K562 (cell line): ENCODE measurements around the gene ETHE1. TPM values are rescaled to one million over a fixed set of nuclear protein-coding genes. Genes with fewer than 3 reads are reported as not detected.

Source experiments
- CHD1 ChIP-seq: fragments of 200-600 bp; sonication (generic); IDR thresholded peaks from one replicate; pipeline ENCODE4 v1.6.1; 2012; ENCODE audit warnings: mild to moderate bottlenecking, moderate library complexity, low read length, inconsistent platforms
- NR2C1 ChIP-seq, 2 experiments: fragments of 450-650 bp; IDR thresholded peaks; 2 replicates each; pipeline ENCODE4 v1.6.1; 2017; ENCODE audit warnings: mild to moderate bottlenecking in 2 of 2, antibody characterized with exemption in 1 of 2, inconsistent platforms in 1 of 2, missing compliant biosample characterization in 1 of 2, missing genetic modification characterization in 1 of 2
- TAF7 ChIP-seq: fragments of 450-650 bp; IDR thresholded peaks from 2 replicates; pipeline ENCODE4 v1.6.1; 2016; ENCODE audit warnings: missing genetic modification characterization, missing compliant biosample characterization
- ZBTB40 ChIP-seq, 2 experiments: fragments of 450-650 bp in 1 of 2; sonication (generic) in 1 of 2; formaldehyde crosslinking in 1 of 2; IDR thresholded peaks; 2 replicates each; pipeline versions ENCODE4 v1.7.1 to v1.9.0; 2016 to 2022; ENCODE audit warnings: inconsistent platforms in 1 of 2, mild to moderate bottlenecking in 1 of 2, missing genetic modification reagents in 1 of 2
- ZC3H11A ChIP-seq: IDR thresholded peaks from 2 replicates; pipeline ENCODE4 v1.6.1; 2012; ENCODE audit warnings: low read depth, low read length, improper control_type of control experiment
- ZFPM2 ChIP-seq: fragments of 250-450 bp; sonication (Bioruptor Pico); IDR thresholded peaks from 2 replicates; pipeline ENCODE4 v1.5.1; 2022; ENCODE audit warnings: mild to moderate bottlenecking
- ZKSCAN8 ChIP-seq: fragments of 200-800 bp; sonication (Bioruptor generic); IDR thresholded peaks from 2 replicates; pipeline ENCODE4 v1.6.1; 2016; ENCODE audit warnings: missing genetic modification characterization, missing compliant biosample characterization
- ZNF143 ChIP-seq: sonication (generic); formaldehyde crosslinking; IDR thresholded peaks from 2 replicates; pipeline ENCODE4 v1.9.0; 2022; ENCODE audit warnings: mild to moderate bottlenecking, missing genetic modification reagents
- polyA plus RNA-seq, 8 experiments: library from polyadenylated mRNA; depleted of rRNA in 4 of 8; stranded (reverse) in 5 of 8; unstranded in 3 of 8; fragments of >200 nt; fragmentation: Nextera tagmentation in 2 of 8; fragmentation: Illumina TruSeq in 1 of 8; extraction: Ambion mirVana in 2 of 8; extraction: Trizol in 1 of 8; gene quantifications; 2 replicates each; pipeline versions ENCODE4 v1.2.1 to v1.2.3, GENCODE V29; 2011 to 2014; ENCODE audit warnings: inconsistent platforms in 1 of 8, missing spikeins in 1 of 8
- total RNA-seq, 7 experiments: library from RNA; depleted of rRNA in 6 of 7; stranded (reverse); fragments of >200 nt in 6 of 7; fragmentation: Illumina TruSeq in 2 of 7; extraction: Trizol in 2 of 7; gene quantifications; 2 replicates each; pipeline versions ENCODE4 v1.2.1 to v1.2.3, GENCODE V29; 2011 to 2021; ENCODE audit warnings: low replicate concordance in 1 of 7
- TF ChIP-seq, protein P1 (sequence below): fragments of 250-450 bp; sonication (Bioruptor Pico); IDR thresholded peaks from 2 replicates; pipeline ENCODE4 v1.5.0; 2021
- TF ChIP-seq, protein P2 (sequence below): IDR thresholded peaks from 3 replicates; pipeline ENCODE4 v1.6.1; 2011; ENCODE audit warnings: borderline replicate concordance, mild to moderate bottlenecking; ENCODE audit not compliant: insufficient read length, insufficient read depth
- TF ChIP-seq, protein P3 (sequence below): sonication (generic); formaldehyde crosslinking; IDR thresholded peaks from 2 replicates; pipeline ENCODE4 v1.8.1; 2023; ENCODE audit warnings: mild to moderate bottlenecking, missing genetic modification reagents, moderate library complexity

Gene ETHE1
- total and polyA plus RNA-seq, 9 of the 15 experiments (the other 6 are each of a cell fraction or from before 2014, with no cell fraction given) = 2.9 to 21.0 (median 10.2) TPM

DNA sequence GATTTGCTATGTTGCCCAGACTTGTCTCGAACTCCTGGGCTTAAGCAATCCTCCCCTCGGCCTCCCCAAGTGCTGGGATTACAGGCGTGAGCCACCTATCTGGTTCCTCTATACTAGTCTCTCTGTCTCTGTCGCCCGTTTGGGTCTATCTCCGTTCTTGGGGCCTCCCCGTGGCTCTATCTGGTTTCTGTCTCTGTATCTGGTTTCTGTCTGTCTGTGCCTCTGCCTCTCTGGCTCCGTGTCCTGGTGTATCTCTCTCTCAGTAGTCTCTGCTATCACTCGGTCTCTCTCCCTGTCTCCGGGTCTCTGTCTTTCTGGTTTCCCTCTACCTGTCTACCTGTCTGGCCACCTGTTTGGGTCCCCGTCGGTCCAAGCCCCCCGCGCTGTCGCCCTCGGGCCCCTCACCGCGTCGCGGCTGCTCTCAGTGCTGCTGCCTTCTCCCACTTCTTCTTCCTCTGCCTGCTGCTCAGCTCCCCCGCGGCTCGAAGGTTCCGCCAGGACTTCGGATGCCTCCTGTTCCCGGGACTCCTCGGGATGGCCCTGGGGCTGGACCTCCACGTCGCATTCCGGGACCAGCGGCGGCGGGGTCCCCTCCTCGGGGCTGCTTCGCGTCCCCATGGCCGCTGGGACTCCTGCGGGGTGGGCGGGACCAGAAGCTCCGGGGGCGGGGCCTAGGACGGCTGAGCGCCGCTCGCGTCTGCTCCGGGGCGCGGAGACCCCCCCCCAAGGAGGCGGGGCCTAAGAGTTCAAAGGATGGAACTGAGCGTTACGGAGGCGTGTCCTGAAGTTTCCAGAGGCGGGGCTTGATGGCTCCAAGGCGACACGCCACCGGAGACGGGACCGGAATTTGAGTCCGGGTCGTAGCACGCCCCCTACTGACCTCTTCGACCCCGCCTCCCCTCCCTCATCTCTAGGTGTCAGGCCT, 23.2 kb downstream of the ETHE1 start (continued):
- TF ChIP-seq CHD1 = no peak
- no peak for TF ChIP-seq TAF7
- TF ChIP-seq, protein P1, sequence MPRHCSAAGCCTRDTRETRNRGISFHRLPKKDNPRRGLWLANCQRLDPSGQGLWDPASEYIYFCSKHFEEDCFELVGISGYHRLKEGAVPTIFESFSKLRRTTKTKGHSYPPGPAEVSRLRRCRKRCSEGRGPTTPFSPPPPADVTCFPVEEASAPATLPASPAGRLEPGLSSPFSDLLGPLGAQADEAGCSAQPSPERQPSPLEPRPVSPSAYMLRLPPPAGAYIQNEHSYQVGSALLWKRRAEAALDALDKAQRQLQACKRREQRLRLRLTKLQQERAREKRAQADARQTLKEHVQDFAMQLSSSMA (CRISPR knock-in tag) = no peak
- no peak for TF ChIP-seq ZC3H11A
- TF ChIP-seq ZKSCAN8 = no peak
- TF ChIP-seq, protein P2, sequence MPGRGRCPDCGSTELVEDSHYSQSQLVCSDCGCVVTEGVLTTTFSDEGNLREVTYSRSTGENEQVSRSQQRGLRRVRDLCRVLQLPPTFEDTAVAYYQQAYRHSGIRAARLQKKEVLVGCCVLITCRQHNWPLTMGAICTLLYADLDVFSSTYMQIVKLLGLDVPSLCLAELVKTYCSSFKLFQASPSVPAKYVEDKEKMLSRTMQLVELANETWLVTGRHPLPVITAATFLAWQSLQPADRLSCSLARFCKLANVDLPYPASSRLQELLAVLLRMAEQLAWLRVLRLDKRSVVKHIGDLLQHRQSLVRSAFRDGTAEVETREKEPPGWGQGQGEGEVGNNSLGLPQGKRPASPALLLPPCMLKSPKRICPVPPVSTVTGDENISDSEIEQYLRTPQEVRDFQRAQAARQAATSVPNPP = no peak
- TF ChIP-seq, protein P3, sequence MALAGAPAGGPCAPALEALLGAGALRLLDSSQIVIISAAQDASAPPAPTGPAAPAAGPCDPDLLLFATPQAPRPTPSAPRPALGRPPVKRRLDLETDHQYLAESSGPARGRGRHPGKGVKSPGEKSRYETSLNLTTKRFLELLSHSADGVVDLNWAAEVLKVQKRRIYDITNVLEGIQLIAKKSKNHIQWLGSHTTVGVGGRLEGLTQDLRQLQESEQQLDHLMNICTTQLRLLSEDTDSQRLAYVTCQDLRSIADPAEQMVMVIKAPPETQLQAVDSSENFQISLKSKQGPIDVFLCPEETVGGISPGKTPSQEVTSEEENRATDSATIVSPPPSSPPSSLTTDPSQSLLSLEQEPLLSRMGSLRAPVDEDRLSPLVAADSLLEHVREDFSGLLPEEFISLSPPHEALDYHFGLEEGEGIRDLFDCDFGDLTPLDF = no peak
- TF ChIP-seq ZBTB40 (IDR thresholded peaks at IDR 0.05) = peak; percentile 42
- TF ChIP-seq ZBTB40 (CRISPR knock-in tag; IDR thresholded peaks at IDR 0.05) = no peak
- TF ChIP-seq ZFPM2 = no peak
- peak; percentile 75 for TF ChIP-seq NR2C1 (IDR thresholded peaks at IDR 0.05)
- peak; percentile 59; the same call in 1 of the 2 replicates for TF ChIP-seq NR2C1 (tag; IDR thresholded peaks at IDR 0.05)
- TF ChIP-seq ZNF143 (CRISPR knock-in tag) = no peak
